RCC 7860 (cell line): Measurements from ENCODE around the gene EIF5A.

Experiments used
- DNase-seq: peaks from one replicate; pipeline ENCODE4 v3.0.0-alpha.2; 2015; ENCODE audit warnings: low spot score
- FAIRE-seq: peaks from 2 replicates; lab custom pipeline; 2012; peaks lifted over from hg19 to GRCh38; lab: Jason Lieb, UNC

The EIF5A gene

GRCh38 chr17:7306911-7307685, at the start of gene EIF5A:
Gene EIF5A (plus strand): TSS chr17:7307628. CDS start chr17:7309636, 2,008 bp downstream.
- peak; percentile 99 for DNase-seq
- peak; percentile 90 for FAIRE-seq

GRCh38 chr17:7258731-7259554, 48.5 kb upstream of the EIF5A start:
- DNase-seq (no peak), FAIRE-seq (no peak)

- no peak for DNase-seq
- no peak for FAIRE-seq
Observed at GRCh38 chr17:7259555-7259889, 47.9 kb upstream of the EIF5A start.

DNA sequence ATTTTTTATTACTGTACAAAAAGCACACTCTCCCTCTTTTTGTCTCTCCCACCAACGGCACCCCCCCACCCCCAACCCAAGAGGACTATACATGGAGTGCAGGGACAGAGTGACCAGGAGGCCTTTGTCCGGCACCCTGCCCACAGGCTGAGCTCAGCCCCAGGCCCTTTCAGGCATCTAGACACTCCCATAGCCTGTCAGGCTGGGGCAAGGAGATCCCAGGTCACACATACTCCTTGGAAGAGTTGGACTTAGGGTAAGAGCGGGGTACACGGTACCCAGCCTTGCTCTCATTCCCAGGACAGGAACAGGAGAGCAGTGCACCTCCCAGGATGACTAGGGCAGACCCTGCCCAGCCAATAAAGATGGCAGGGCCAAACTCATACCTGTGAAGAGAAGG, 47.3 kb upstream of the EIF5A start:
- FAIRE-seq (no peak), DNase-seq (no peak)

- FAIRE-seq (no peak), DNase-seq (no peak)
Observed at GRCh38 chr17:7260651-7261378, 46.6 kb upstream of the EIF5A start.

DNA sequence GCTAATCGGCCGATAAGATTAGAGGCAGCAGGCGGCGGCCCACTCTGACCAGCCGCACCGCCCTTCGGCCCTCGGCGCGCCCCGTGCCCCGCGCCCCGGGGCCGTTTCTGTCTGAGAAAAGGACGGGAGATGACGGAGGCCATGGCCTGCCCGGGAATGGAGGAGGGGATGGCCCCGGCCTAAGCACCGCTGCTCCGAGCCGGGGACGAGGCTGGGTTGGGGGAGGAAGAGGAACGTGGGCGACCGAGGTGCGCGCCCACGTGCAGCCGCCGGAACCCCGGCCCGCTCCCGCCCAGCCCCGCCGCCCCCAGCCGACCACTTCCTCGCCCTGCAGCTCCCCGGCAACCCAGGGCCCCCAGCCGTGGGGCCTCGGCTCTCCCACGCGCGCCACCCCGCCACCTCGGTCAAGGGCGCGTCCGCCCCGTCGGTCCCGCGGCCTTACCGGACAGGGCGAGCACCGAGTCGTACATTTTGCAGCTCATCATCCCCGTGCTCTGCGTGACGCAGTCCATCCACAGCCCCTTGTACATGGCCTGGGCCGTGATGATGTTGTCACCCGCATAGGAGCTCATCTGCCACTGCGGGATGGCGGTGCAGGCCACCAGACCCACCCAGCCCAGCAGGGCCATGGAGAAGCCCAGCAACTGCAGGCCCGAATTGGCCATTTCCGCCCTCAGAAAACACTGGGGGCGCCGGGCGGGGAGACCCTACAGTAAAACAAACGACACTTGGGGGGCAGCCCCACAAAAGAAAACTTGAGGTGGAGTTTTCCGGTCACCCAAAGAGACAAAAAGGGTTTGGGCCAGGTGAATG, 45.8 kb upstream of the EIF5A start:
- DNase-seq (no peak), FAIRE-seq (no peak)

GRCh38 chr17:7262192-7262934, 45.1 kb upstream of the EIF5A start, which contains the start of gene CLDN7:
Gene CLDN7 (minus strand): TSS chr17:7262478. CDS start chr17:7262043, 435 bp downstream.
- no peak for FAIRE-seq
- no peak for DNase-seq

- FAIRE-seq (no peak), DNase-seq (no peak)
Observed at GRCh38 chr17:7262935-7263800, 44.3 kb upstream of the EIF5A start.

DNA sequence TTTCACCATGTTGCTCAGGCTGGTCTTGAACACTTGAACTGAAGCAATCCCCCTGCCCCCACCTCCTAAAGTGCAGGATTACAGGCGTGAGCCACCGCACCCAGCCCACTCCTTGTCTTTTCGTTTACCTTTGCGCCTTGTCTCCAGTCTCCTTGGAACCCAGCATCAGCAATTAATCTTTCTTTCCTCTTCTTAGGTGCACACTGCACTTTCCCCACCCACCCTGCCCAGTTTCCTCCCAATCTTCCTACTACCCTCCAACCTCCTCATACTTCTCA, 43.7 kb upstream of the EIF5A start:
- DNase-seq: no peak
- no peak for FAIRE-seq

DNA sequence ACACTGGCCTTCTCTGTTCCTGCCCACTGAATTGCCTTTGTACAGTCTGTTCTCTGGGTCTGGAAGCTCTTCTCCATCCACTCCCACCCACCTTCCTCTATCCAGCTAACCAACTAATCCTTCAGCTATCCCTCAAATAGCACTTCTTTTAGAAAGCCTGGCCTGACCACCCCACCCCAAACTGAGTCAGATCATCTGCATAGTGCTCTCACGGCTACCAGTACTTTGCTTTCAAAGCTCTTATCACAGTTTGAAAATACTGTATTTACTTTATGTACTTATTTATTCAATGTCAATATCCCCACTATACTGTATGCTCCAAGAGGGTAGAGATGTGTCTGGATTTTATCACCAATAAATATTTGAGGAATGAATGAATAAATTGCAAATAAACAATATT, 40.6 kb upstream of the EIF5A start:
- DNase-seq: no peak
- FAIRE-seq: no peak

GRCh38 chr17:7279448-7279847, 28.0 kb upstream of the EIF5A start:
- no peak for DNase-seq
- no peak for FAIRE-seq

GRCh38 chr17:7280519-7281073, 26.8 kb upstream of the EIF5A start:
- DNase-seq: peak; percentile 66
- FAIRE-seq: peak; percentile 65

DNA sequence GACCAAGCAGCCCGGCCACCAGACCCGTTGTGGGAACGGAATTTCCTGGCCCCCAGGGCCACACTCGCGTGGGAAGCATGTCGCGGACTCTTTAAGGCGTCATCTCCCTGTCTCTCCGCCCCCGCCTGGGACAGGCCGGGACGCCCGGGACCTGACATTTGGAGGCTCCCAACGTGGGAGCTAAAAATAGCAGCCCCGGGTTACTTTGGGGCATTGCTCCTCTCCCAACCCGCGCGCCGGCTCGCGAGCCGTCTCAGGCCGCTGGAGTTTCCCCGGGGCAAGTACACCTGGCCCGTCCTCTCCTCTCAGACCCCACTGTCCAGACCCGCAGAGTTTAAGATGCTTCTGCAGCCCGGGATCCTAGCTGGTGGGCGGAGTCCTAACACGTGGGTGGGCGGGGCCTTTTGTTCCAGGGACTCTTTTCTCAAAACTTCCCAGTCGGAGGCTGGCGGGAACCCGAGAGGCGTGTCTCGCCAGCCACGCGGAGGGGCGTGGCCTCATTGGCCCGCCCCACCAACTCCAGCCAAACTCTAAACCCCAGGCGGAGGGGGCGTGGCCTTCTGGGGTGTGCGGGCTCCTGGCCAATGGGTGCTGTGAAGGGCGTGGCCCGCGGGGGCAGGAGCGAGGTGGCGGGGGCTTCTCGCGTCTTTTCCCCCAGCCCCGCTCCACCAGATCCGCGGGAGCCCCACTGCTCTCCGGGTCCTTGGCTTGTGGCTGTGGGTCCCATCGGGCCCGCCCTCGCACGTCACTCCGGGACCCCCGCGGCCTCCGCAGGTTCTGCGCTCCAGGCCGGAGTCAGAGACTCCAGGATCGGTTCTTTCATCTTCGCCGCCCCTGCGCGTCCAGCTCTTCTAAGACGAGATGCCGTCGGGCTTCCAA, 26.1 kb upstream of the EIF5A start, which contains the start of gene SLC2A4:
Gene SLC2A4 (plus strand): TSS at position 645 of the 879 bp plus-strand sequence. CDS start 217 bp downstream, at position 862.
- DNase-seq (peak; percentile 61), FAIRE-seq (no peak)

GRCh38 chr17:7281953-7282751, 25.3 kb upstream of the EIF5A start:
- no peak for FAIRE-seq
- DNase-seq: no peak

- FAIRE-seq (no peak), DNase-seq (no peak)
Observed at GRCh38 chr17:7282752-7283321, 24.6 kb upstream of the EIF5A start.

DNA sequence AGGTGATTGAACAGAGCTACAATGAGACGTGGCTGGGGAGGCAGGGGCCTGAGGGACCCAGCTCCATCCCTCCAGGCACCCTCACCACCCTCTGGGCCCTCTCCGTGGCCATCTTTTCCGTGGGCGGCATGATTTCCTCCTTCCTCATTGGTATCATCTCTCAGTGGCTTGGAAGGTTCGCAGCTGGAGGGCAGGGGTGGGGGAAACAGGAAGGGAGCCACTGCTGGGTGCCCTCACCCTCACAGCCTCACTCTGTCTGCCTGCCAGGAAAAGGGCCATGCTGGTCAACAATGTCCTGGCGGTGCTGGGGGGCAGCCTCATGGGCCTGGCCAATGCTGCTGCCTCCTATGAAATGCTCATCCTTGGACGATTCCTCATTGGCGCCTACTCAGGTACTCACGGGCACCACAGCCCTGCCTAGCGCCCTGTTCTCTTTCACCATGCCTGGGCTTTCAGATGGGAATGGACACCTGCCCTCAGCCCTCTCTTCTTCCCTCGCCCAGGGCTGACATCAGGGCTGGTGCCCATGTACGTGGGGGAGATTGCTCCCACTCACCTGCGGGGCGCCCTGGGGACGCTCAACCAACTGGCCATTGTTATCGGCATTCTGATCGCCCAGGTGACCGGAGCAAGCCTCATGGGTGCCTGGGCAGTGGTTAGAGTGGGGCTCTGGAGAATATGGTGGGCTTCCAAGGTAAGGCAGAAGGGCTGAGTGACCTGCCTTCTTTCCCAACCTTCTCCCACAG, 23.8 kb upstream of the EIF5A start:
- FAIRE-seq: no peak
- no peak for DNase-seq
